ENCODE measurements around the gene RPS24.
"Not testable (repeated sequence)": the region's sequence is repeated elsewhere in the genome, so short reads cannot be mapped to it uniquely, and the experiment has no call there.

Gene RPS24

DNA sequence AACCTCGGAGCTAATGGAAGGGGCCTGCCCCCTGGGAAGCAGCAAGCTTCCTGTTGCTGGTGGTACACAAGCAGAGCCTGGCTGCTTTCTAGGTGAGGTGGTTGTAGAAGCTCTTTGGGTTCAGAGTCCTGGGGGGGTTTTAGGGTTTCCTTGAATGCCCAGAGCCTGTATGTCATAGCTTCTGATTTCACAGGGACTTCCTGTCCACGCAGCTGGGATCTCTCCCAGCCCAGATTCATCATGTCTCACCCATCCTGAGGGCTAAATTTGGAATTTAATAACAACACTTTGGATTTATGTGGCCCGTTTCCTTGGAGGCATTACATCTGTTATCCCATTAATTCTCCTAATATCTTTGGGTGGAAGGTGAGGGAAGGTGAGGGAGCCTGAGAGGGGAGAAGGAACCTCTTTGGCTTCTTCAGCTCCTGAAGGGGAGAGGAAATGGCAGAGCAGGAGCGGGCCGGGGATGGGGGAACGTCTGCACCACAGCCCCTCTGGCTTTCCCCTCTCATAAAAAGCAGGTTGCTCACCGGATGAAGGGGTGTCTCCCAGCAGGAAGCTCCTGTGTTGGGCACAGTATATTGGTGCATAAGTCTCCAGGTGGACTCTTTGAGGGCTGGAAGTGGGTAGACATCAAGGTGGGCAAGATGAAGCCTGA lies 19.7 kb downstream of the RPS24 start:
- DNase-seq (ENCODE audit: low read depth in 2 of 2), result no peak

- DNase-seq (ENCODE audit: low read depth in 2 of 2), result no peak
These were observed 24.9 kb downstream of the RPS24 start for GRCh38 chr10:78058562-78058961.

DNA sequence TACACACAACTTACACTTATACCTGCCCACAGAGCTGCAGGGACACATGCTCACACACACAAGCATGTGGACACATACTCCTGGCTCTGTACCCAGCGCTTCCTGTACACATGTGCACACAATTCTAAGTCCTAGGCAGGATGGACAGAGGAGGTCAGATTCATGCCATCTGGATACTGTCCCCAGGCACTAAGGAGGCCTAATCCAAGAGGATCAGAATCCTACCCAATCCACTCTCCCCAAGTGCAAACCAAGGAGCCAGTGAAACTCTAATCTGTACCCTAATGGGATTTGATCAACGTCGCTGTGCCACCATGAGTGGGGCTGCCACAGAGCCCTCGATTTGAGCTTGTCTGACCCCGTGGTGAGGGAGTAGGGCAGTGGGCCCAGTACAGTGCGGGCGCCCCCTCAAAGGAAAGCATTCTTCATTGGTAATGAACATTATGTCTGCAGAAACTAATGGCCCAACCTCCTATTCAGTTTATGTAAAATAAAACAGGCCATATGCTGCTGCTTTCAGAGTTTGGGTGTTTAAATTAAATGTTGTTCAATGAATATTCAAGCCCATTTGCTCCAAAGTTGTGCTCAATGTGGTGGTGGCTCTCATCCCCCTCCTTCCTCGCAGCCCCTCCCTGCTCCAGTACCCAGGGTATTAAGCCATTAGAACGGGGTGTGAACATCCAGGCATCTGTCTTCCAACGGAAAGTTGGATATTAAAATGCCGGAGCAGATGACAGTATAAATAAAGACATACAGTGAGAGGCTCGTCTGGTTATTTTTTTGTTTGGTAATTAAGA lies 26.4 kb downstream of the RPS24 start:
- DNase-seq (ENCODE audit: low read depth in 2 of 2), result no peak

- DNase-seq (ENCODE audit: low read depth in 2 of 2), result no peak
These were observed 28.6 kb downstream of the RPS24 start for GRCh38 chr10:78062296-78062695.

GRCh38 chr10:78063236-78063635 lies 29.6 kb downstream of the RPS24 start:
- no peak for DNase-seq (ENCODE audit: low read depth in 2 of 2)

DNA sequence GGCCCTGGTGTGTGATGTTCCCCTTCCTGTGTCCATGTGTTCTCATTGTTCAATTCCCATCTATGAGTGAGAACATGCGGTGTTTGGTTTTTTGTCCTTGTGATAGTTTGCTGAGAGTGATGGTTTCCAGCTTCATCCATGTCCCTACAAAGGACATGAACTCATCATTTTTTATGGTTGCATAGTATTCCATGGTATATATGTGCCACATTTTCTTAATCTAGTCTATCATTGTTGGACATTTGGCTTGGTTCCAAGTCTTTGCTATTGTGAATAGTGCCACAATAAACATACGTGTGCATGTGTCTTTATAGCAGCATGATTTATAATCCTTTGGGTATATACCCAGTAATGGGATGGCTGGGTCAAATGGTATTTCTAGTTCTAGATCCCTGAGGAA lies 31.3 kb downstream of the RPS24 start:
- not testable (repeated sequence) for DNase-seq (ENCODE audit: low read depth in 2 of 2)

GRCh38 chr10:78065611-78066010 lies 31.9 kb downstream of the RPS24 start:
- no peak for DNase-seq (ENCODE audit: low read depth in 2 of 2)

DNA sequence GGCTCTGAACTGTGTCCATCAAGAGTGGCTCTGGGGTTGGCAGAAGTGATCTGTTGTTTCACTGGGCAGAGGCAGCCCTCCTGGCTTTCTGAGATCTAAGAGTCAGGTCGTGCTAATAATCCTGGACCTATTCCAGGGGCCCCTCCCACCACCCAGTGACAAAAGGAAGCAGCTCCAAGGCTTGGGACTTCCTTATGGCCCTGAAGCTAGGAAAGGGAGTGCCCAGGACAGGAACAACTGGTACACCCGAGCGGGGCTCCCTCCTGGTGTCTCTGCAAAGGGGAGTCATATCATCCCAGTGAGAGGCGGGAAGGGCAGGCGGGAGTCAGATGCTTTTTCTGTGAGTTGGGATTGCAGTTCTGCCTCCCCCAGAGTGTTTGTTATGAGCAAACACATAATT lies 32.3 kb downstream of the RPS24 start:
- DNase-seq (ENCODE audit: low read depth in 2 of 2), result no peak

GRCh38 chr10:78066728-78067430 lies 33.2 kb downstream of the RPS24 start:
- no peak for DNase-seq (ENCODE audit: low read depth in 2 of 2)

- DNase-seq (ENCODE audit: low read depth in 2 of 2), result no peak
These were observed 35.5 kb downstream of the RPS24 start for GRCh38 chr10:78069151-78069550.

GRCh38 chr10:78070064-78070463 lies 36.4 kb downstream of the RPS24 start:
- not testable (repeated sequence) for DNase-seq (ENCODE audit: low read depth in 2 of 2)

GRCh38 chr10:78070726-78071125 lies 37.1 kb downstream of the RPS24 start:
- no peak for DNase-seq (ENCODE audit: low read depth in 2 of 2)

DNA sequence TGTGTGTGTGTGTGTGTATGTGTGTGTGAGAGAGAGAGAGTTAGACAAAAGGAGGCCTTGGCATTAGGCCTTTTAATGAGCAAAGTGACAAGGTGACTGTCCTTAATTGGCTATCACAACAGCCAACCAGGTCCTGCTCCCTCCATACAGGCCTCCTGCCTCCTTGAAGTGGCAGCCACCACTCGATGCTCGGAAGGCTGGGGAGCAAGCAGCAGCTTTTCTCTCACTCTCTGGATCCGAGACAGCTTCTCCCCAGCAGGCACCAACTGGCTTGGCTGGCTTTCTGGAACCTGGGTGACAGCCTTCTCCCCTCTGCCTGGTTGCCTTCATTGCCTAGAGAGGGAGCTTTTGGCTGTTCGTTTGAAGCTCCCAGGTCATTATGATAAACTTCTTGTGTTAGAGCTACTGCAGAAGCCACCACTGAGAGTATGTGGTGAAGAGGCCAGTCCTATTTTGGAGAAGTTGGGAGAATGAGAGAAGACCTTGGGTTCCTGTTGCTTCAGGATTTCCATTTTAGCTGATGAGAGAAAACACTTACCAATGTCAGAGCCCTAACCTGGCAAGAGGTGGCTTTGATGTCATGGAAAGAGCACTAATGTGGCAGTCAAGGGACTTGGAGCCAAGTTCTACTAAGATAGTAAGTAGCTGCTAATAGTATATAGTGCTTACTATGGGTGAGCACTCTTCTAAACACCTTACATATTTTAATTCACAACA lies 37.6 kb downstream of the RPS24 start:
- DNase-seq (ENCODE audit: low read depth in 2 of 2), result no peak

DNA sequence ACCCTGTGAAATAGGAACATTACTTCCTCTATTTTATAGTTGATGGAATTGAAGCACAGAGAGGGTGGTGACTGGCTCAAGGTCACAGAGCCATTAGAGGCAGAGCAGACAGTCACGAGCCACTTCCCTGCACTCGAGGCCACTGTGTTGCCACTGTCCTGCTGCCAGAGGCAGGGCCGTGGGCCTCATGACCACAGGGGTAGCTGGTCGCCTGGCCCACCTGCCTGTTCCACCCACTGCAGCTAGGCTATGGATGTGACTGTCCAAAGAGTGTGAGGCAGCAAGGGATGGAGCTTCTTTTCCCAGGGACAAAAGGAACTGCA lies 38.2 kb downstream of the RPS24 start:
- DNase-seq (ENCODE audit: low read depth in 2 of 2), result no peak

- DNase-seq (ENCODE audit: low read depth in 2 of 2), result no peak
These were observed 38.8 kb downstream of the RPS24 start for GRCh38 chr10:78072504-78072903.

- DNase-seq (ENCODE audit: low read depth in 2 of 2), result not testable (repeated sequence)
These were observed 42.1 kb downstream of the RPS24 start for GRCh38 chr10:78075806-78076205.

- no peak for DNase-seq (ENCODE audit: low read depth in 2 of 2)
These were observed 45.1 kb downstream of the RPS24 start for GRCh38 chr10:78078539-78079330.

- no peak for DNase-seq (ENCODE audit: low read depth in 2 of 2)
These were observed 45.7 kb downstream of the RPS24 start for GRCh38 chr10:78079411-78079810.

- no peak for DNase-seq (ENCODE audit: low read depth in 2 of 2)
These were observed 47.6 kb downstream of the RPS24 start for GRCh38 chr10:78081292-78081691.

- no peak for DNase-seq (ENCODE audit: low read depth in 2 of 2)
These were observed 49.0 kb downstream of the RPS24 start for GRCh38 chr10:78082636-78083035.

Measured in stimulated activated CD8-positive, alpha-beta memory T cell treated with anti-CD3 and anti-CD28 coated beads, Interleukin-15, amount 100 ng/mL, for 4 hours (primary cell).